GM19397 (cell line): ENCODE measurements around the gene AGTRAP.

ENCODE experiments used
- ATAC-seq: cut with Tn5 transposase; IDR thresholded peaks from one replicate; pipeline ENCODE4 v1.9.1; 2021; ENCODE audit warnings: mild to moderate bottlenecking, moderate library complexity; ENCODE audit not compliant: unreplicated experiment

The AGTRAP gene

DNA sequence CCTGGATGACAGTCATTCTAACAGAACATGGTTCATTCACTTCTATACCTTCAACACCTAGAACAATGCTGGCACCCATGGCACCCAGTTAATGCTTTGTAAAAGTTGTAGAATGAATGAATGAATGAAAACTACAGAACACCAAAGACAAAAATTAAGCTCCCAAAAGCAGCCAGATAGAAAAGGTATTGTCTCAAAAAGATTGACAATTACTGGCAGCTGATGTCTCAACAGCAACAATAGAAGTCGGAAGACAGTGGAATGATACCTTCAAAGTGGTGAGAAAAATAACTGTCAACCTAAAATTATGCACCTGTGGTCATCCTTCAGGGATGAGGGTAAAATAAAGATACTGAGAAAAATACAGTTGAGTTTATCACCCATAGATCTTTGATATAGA lies 21.1 kb downstream of the AGTRAP start:
- no peak for ATAC-seq

DNA sequence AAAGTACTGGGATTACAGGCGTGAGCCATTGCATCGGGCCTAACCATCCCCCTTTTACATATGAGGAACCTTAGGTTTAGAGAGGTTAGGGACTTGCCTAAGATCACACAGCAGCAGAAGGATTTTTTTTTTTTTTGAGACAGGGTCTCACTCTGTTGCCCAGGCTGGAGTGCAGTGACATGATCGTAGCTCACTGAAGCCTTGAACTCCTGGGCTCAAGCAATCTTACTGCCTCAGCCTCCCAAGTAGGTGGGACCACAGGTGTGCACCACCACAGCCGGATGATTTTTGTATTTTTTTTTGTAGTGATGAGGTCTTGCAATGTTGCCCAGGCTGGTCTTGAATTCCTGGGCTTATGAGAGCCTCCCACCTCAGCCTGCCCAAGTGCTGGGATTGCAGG lies 23.9 kb downstream of the AGTRAP start:
- ATAC-seq: no peak

DNA sequence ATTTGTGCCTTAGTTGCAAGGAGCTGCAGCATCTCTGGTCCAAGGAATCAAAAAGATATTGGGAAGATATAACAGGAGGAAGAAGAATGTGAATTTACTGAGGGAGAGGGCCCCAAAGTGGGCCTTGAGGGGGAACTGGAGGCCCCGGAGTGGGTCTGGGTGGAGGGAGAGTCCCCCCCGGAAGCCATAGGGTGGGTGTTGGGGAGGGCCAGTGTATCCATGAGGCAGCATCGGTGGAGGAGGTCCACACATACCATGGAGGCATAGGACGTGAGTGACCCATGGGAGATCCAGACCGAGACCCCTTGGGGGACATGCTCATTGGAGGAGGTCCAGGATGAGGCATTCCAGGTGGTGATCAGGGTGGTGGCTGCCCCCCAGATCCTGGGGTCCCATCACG lies 25.3 kb downstream of the AGTRAP start:
- ATAC-seq: no peak

DNA sequence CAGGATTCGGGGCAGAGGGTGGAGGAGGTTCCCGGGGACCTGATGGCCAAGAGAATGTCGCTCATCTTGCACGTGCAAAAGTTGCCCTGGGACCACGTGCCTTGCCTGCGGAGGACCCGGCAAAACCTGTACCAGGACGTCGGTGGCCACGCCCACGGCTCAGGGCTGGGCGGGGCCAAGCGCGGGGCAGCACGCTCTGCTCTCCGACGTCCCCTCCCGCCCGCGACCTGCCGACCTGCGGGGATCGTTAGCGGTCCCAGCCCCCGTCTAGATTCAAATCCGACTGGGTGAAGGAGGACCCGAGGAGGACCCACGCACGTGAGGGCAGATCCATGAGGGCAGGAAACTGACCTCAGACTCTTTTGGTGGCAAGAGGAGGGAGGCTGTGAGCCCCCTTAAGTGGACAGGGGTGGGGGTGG lies 26.1 kb downstream of the AGTRAP start, which contains the start of gene C1orf167:
TSS of gene C1orf167 (plus strand) at position 206 of the 419 bp plus-strand sequence. CDS start 2,208 bp downstream, outside the sequence.
- ATAC-seq: no peak

DNA sequence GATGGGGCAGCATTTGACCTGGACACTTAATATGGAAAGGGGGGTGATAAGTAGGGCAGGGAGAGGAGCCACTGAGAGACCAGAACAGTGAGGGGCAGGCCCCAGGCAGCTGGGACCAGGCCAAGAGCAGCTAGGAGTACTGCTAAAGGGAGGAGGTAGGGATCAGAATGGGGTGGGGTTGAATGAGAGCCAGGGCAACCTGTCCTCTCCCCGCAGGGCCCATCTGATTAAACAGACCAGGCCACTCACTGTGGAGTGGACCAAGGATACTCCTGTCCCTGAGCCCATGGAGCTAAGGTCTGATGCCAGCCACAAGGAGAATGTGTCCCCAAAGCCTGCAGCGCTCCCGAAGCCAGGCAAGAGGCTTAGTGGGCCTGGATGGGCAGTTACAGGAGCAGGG lies 28.2 kb downstream of the AGTRAP start:
- no peak for ATAC-seq

DNA sequence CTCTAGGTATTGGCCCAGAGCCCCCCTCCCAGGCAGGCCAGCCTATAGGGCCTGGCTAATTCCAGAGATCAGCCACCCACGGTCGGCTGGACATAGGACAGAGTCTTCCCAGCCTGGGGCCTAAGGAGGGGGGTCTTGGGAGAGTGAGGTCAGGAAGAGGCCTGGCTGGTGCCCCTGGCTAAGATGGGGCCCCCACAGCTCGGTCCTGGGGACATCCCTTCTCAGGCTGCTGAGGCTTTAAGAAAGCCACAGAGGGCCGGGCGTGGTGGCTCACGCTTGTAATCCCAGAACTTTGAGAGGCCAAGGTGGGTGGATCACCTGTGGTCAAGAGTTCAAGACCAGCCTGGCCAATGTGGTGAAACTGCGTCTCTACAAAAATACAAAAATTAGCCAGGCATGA lies 28.6 kb downstream of the AGTRAP start:
- no peak for ATAC-seq

DNA sequence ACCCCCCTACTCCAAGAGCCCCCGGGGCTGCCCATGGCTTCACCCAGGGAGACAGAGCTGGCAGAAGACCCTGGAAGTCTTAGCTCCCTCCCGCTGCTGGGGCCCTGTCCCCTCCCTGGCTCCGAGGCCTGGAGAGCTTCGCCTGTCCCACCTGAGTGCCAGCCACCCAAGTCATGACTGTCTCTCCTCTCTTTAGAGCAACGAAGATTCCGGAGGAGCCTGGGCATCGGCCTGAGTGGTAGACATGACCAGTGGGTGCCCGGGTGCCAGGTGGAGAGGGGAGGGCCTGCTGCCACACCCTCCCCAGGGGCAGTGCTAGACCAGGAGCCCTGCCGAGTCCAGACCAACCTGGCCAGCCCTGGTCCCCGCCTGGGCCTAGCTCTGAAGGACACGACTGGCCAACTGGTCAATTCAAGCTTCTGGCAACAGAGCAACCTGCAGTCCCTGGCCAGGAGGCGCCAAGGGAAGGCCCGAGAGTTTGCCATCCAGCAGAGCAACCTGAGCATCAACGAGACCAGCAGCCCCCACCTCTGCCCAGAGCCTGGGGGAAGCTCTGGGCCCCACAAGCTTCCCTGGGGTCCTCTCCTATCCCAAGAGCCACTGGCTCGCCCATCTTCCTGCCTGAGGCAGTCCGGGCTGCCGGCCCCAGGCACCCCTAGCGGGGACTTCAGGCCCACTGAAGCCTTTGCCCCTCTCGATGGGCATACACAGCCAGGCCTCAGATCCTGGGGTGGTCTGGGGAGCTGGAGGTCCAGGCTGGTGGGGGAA lies 29.9 kb downstream of the AGTRAP start:
- ATAC-seq: no peak

DNA sequence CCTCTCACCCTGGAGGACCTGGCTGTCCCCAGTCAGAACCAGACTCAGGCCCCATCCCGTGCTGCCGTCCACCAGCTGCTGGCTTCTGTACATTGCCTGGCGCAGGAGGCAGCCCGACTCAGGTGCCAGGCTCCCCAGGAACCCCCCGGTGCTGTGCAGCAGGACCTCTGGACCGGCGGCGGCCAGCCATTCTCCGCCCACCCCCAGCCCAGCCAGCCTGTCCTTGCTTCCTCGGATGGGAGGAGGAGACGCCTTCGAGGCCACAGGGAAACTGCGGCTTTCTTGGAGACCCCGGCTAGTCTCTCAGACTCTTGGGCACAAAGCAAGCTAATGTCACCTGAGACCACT lies 30.5 kb downstream of the AGTRAP start:
- ATAC-seq: no peak

DNA sequence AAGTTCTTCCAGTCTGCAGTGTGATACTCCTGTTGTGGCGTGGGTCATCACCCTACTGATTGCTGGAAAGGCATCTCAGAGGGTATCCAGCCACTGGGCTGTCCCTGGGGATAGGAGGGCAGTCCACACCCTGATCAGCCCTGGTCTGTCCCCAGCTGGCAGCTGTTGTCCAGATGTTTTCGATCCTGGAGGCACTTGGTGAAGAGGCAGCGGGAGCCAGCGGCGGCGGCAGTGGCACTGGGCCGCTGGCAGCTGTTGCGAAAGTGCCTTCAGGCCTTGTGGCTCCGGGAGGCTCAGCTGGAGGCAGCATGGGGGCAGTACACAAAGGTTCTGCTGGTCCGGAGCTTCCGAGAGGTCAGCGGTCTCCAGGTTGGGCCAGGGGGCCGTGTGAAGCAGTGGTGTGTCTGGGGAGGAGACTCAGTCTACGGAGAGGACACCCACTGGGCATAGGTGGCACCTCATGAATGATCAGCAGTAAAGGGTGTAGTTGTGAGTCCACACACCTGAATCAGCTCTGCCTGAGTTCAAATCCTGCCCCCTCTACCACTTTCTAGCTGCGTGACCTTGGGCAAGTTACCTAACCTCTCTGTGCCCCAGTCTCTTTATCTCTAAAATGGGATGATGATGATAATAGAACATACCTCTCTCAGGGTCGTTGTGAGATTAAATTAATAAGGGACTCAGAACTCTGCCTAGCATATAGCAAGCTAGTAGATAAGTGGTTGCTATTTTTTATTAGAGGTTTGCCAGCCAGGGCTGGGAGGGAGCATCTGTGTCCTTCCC lies 32.2 kb downstream of the AGTRAP start:
- no peak for ATAC-seq

DNA sequence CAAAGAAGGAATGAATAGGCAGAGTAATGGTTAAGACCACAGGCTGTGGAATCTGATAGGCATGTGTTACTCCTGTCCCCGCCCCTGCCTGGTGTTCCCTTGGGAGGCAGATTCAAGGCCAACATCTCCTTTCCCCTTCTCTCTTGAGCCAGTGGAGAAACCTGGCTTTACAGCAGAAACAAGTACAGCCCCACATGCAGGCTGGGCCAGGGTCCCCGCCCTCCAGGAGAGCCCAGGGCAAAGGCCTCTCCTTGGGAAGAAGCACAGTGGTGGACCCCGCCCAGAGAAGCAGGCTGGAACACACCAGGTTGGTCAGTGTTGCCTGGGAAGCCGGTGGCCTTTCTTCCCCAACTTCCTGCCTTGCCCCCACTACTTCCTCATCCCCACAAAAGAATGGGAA lies 32.9 kb downstream of the AGTRAP start:
- no peak for ATAC-seq

DNA sequence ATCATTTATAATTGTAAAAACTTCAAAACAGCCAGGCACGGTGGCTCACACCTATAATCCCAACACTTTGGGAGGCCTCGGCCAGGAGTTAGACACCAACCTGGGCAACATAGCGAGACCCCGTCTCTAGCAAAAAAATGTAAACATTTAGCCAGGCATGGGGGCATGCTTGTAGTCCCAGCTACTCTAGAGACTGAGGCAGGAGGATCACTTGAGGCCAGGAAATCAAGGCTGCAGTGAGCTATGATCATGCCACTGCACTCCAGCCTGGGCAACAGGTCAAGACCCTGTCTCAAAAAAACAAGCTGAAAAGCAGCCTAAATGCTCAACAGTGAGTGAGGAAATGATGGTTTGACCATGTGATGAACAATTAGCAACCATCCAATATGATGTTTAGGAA lies 33.3 kb downstream of the AGTRAP start:
- no peak for ATAC-seq

DNA sequence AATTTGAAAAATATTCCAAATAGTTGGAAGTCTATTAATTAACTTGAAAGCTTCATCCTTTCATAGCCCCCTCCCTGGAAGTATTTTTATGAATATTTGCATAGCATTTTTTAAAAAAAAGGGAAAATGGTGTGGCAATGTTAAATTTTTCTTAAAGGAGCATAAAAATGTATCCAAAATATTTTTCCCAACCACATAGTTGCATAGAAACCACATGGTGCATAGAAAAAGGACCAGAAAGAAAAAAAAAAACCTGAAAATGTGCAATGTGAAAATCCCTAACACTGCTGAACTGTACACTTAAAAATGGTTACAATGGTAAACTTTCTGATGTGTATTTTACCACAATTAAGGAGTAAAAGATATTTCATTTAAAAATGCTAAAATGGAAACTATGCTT lies 34.1 kb downstream of the AGTRAP start:
- no peak for ATAC-seq

DNA sequence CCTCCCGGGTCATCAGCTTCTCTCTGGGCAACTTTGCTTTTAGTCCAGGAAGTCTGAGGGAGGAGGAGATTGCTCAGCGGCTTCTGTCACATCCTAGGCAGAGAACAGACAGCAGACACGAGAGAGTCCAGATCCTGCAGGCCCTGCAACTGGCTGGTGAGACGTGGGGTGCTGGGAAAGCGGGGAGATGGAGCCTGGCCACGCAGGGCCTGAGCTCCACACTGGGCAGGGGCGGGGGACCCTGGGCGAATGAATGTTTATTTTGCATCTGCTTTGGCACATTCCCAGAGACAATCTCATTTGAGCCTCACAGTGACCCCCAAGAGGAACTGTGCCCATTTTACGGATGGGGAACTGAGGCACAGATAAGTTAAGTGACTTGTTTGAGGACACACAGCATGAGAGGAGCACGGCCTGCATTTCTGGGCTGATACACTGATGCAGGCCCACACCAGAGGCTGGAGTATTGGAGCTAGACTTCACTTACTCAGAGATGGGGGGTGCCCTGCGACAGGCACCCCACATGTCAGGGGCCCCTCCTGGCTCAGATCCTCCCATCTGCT lies 35.6 kb downstream of the AGTRAP start:
- ATAC-seq: no peak

DNA sequence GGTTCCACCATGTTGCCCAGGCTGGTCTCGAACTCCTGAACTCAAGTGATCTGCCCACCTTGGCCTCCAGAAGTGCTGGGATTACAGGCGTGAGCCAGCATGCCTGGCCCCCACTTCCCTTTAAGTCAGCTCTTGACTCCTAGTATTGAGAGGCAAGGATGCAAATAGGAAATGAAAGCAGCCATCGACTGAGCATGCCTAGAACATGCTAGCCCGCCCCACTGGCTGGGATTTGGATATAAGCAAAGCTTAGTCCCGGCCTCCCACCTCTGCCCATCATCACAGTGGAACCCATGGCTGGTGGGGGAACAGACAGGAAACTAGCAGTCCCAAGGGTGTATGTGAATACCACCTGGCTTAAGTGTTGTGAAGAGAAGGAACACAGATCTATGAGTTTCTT lies 36.5 kb downstream of the AGTRAP start:
- no peak for ATAC-seq

DNA sequence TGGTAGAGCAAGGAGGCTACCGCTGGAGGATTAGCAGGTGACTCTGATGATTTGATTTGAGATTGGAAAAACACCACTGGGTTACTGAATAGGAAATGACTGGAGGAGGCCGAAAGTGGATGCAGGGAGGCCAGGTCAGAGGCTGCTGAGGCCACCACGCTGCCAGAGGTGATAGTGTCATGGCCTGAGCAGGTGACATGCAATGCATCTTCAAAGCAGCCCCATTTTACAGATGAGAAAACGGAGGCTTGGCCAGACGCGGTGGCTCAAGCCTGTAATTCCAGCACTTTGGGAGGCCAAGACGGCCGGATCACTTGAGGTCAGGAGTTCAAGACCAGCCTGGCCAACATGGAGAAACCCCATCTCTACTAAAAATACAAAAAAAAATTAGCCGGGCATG lies 38.8 kb downstream of the AGTRAP start:
- ATAC-seq: no peak

DNA sequence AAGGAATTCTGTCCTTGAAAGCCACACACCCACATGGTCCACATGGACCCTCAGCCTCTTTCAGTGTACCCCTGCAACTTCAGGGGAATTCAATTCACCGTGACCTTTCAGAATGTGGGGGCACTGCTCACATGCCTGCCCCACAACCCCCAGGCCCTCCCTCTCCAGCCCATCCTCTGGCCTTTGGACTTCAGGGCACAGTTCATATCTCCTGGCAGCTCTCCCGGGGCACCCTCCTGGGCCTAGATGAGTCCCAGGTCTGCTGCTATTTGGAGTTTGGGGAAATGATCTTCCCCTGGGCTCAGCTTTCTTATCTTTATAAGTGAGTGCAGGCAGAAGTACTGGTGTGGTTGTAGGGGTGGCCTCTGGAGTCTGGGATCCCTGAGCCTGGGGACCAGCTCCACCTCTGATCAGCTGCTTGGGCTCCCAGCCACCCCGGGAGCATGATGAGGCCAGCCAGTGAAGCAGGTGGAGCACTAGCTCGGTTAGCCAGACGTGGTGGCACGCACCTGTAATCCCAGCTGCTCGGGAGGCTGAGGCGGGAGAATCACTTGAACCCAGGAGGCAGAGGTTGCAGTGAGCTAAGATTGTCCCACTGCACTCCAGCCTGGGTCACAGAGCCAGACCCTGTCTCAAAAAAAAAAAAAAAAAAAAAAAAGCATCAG lies 41.9 kb downstream of the AGTRAP start:
- no peak for ATAC-seq

DNA sequence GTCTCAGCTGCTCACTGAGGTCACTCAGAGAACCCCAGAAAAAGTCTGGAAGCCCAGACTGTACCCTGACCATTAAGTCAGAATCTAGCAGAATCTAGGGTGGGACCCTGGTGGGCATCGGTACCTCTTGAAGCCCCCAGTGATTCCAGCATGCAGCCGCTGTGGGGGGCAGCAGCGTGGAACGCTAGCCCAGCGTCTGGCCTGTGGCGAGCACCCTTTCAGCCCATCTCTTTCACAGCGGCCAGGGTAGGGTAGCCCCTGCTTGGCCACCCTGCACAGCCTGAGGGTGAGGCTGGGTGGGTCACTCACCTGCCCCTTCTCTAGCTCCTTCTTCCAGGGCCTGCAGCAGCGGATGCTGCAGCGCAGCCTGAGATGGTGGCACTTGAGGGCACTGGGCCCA lies 42.4 kb downstream of the AGTRAP start:
- no peak for ATAC-seq

DNA sequence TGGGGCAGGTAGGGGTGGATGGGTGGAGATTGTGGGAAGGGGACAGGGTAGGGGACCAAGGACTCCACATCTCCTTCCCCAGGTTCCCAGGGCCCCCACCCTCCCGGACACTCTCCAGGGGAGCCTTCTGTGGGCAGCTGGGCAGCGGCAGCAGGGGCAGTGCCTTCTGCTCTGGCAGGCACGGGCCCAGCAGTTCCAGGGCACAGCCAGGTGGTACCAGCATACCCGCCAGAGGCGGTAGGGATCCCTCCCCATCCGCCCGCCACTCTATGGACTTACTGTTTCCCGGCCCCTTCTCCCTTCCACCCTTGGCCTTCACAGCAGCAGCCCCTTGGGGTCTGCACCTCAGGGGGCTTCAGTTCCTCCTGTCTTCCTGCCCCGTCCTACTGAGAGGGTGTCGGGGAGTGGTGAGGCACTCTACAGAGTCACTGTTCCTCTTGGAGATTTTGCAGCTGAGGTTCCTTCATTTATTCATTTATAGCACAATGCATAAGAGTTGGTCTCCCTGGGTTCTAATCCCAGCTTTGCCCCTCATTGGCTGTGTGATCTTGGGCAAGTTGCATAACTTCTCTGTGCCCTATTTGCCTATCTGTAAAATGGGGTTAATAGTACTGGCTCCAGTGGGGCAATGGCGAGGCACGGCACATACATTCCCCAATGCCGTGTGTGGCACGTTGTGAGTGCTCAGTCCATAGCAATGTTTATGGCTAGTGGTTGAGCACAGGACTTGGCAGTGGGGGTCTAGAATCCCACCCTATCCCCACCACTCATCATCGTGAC lies 43.1 kb downstream of the AGTRAP start:
- ATAC-seq: no peak

DNA sequence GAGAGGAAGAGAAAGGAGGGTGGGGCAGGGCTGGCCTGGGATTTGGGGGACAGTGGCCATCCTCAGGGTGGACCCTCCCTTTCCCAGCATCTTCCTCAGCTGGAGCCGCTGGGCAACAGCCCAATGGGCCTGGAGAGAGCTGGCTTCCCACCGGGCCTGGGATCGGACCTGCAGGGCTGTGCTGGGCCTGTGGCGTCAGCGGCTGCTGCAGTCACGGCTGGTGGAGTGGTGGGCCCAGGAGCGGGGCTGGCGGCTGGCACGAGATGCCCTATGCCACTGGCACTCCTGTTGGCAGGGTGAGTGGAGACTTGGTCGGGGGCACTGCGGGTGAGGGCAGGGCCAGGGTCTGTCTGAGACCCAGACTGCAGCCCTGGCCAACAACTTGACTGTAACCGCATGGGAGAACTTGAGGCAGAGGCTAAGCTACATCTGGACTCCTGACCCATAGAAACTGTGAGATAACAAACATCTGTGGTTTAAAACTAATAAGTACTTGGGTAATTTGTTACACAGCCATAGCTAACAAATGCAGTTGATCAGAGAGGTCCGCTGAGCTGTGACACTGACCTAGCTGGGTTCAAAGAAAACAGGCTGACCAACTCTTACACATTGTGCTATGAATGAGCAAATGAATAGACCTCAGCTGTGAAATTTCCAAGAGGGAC lies 43.9 kb downstream of the AGTRAP start:
- no peak for ATAC-seq
